WTC11 (cell line): ENCODE results near the gene VGF.

ENCODE experiments used
- JUN ChIP-seq: sonication (generic); formaldehyde crosslinking; IDR thresholded peaks from 2 replicates; pipeline ENCODE4 v1.8.0; 2023; ENCODE audit warnings: mild to moderate bottlenecking, missing genetic modification reagents
- SP1 ChIP-seq: sonication (generic); formaldehyde crosslinking; conservative IDR thresholded peaks from 2 replicates; pipeline ENCODE4 v1.8.1; 2022; ENCODE audit warnings: missing genetic modification reagents
- ZNF232 ChIP-seq: sonication (generic); formaldehyde crosslinking; IDR thresholded peaks from 2 replicates; pipeline ENCODE4 v1.8.0; 2022; ENCODE audit warnings: mild to moderate bottlenecking, missing genetic modification reagents
- TF ChIP-seq, protein P1 (sequence below): fragments of 200-600 bp; IDR thresholded peaks from 2 replicates; pipeline ENCODE4 v1.8.0; 2022; ENCODE audit warnings: antibody characterized with exemption

DNA sequence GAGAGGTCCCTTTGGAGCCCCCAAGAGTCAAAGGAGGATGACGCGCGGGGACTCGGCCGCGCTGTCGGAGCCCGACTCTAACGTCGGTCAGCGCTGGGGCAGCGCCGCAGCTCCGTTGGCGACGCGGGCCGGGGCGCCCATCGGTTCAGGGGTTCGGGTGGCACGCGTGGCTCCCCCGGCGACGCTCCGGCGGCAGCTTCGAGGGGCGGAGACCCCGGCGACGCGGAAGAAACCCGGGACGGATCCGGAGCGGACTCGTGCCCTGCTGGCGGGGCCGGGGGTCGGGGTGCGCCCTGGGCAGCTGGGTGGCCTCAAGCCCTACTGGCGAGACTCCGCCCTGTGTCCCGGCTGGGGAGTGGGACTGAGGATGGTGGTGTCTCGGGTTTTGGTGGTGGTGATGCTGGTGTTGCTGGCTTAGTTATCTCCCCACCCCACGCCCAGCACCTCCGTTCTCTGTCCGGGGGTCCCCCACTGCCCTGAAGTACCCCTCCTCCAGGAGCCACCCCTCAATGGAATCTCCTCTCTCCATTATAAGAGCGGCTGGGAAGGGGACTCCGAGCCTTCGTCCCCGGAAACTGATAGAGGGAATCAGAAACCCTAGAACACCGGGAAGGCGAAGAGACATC lies 14.9 kb upstream of the VGF start, which contains the start of gene NAT16:
- TF ChIP-seq SP1 (CRISPR knock-in tag): 0 out of 2 replicates have a peak, but pooled peaks have one; percentile 47
- TF ChIP-seq, protein P1, sequence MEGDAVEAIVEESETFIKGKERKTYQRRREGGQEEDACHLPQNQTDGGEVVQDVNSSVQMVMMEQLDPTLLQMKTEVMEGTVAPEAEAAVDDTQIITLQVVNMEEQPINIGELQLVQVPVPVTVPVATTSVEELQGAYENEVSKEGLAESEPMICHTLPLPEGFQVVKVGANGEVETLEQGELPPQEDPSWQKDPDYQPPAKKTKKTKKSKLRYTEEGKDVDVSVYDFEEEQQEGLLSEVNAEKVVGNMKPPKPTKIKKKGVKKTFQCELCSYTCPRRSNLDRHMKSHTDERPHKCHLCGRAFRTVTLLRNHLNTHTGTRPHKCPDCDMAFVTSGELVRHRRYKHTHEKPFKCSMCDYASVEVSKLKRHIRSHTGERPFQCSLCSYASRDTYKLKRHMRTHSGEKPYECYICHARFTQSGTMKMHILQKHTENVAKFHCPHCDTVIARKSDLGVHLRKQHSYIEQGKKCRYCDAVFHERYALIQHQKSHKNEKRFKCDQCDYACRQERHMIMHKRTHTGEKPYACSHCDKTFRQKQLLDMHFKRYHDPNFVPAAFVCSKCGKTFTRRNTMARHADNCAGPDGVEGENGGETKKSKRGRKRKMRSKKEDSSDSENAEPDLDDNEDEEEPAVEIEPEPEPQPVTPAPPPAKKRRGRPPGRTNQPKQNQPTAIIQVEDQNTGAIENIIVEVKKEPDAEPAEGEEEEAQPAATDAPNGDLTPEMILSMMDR: no peak
- TF ChIP-seq JUN (CRISPR knock-in tag): no peak
- no peak for TF ChIP-seq ZNF232 (CRISPR knock-in tag)
